HG02943 (cell line): Measurements from ENCODE around the gene SLC2A1.

Source experiments
- ATAC-seq: cut with Tn5 transposase; IDR thresholded peaks from one replicate; pipeline ENCODE4 v1.9.1; 2021; ENCODE audit warnings: mild to moderate bottlenecking, low read depth, moderate library complexity; ENCODE audit not compliant: unreplicated experiment

SLC2A1 gene

DNA sequence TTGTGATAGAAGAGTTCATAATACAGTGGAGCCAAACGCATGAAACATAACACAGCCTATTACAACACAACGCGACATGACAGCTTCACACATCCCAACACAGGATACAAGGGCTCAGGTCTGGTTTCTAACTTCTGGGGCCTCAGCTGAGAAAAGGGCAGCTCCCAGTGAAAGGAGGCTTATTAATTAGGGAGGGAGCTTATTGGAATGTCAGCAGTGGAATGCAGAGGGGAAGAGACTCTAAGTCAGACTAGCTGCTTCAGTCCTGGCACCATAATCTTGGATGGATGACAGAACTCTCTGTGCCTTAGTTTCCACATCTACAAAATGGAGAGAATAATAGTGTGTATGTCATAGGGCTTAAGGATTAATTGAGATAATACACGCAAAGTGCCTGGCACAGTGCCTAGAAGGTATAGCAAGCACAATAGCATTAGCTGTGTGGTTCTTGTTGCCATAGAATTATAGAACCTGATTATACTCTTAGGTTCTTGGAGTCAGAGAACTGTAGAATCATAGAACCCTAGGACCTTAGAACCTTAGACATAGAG lies 22.7 kb upstream of the SLC2A1 start:
- ATAC-seq, result no peak

DNA sequence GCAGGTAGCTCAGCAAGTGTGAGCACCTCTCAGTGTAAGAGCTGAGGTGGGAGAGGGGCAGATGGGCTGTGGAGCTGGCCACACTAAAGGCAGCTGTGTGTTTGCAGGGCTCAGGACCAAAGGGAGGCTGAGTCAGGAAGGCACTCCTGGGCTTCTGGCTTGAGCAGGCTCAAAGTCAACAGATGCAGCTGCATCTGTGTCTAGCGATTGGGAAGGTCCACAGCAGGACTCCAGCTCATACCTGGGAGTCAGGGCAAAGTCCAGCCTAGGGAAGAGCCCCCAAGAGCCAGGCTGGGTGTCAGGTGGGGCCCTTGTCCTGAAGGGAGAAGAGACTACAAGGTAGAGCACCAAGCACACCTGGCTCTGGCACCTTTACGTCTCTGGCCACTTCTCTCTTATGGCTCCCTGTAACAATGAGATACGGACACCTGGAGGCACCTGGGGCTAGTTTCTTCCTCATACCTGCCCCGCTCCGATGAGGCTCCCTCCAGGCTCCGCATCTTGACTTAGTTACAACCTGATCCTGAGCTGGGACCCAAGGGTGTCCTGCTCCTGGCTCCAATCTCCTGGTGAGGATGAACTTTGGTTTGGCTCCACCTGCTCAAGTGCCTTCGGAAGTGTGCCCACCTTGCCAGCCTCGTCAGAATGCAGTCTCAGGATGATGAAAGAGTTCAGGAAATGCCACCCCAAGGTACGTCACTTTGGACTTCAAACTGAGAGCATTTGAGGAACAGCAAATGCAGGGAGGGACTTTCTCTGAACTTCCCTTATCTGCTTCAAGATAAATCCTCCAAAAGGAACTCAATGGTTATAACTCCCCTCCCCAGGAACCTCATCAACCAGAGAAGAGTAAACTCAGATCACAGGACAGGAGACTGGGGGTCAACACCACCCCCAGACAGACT lies 21.5 kb upstream of the SLC2A1 start:
- ATAC-seq, result no peak

DNA sequence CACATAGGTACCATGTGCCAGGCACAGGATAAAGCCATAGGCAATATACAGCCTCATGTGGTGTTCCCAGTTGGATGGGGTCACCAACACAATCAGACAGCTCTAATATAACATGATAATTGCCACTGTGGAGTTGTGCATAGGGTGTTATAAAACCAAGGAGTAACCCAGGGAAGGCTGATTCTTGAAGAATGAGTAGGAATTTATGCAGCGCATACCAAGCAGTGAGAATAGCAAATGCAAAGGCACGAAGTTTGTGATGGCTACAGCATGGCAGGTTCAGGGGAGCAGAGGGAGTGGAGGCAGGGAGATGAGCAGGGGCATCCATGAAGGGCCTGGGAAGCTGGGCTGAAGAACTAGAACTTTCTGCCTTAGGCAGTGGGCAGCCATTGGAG lies 20.4 kb upstream of the SLC2A1 start:
- ATAC-seq, result no peak

DNA sequence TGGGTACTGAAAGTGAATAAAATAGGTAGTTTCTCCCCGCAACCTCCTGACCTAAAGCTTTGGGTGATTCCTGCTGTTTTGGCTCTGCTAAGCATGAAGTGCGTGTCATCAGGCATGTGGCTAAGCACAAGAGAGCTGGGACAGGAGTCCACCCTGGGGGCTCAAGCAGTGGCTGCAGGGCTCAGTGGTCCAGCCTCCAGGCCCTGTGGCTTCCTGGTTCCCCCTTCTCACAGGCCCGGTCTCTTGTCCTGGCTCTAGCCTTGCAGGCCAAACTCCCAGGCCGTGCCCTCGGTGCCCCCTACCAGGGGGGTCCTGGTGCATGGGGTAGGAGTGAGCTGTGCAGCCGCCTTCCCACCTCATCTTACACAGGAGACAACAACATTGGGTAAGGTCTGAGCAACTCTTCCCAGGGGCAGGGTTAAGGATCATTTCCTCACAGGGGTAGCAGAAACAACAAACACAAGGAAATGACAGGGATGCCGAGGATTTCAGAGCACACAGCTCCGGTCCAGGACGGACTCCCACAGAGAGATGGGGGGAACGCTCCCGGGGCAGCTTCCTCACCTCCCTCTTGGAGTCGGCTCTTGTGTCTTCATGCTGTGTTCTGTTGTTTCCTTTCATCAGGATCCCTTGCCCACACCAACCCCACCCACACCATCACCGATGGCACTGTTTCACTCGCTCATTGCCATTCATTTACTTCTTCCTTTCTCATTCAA lies 19.8 kb upstream of the SLC2A1 start:
- no peak for ATAC-seq

DNA sequence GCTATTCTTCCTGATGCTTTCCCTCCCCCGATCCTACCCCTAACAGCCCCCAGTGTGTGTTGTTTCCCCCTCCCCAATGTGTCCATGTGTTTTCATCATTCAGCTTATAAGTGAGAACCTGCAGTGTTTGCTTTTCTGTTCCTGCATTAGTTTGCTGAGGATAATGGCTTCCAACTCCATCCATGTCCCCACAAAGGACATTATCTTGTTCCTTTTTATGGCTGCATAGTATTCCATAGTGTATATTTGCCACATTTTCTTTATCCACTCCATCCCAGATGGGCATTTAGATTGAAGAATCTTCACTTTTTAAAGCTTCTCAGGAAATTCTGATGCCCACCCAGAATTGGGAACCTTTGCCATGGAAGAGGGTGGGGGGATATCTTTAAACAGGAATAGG lies 19.0 kb upstream of the SLC2A1 start:
- no peak for ATAC-seq

DNA sequence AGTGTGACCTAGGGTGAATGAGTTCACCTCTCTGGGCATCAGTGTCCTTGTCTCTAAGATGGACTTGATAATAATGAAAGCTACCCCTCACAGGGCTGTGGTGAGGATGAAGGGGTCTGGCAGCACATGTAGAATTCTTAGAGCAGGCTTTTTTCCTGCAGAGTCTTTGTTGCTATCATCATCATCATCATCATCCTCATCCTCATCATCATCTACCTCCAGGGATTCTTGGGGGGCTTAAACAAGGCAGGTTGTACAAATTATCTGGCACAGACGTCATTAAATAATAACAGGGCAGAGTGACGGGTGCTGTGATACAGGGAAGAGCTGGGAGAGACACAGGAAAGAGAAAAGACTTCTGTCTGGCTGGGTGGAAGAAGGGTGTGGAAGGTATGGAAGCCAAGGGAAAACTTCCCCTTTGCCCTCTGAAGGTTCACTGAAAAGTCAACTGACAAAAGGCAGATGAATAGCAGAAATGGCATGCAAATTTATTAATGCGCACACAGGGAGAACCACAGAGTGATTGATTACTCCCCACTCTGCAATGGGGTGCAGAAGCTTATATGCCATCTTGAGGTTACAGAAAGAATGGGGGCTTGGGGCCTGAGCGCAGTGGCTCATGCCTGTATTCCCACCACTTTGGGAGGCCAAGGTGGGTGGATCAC lies 17.0 kb upstream of the SLC2A1 start:
- ATAC-seq, result no peak

DNA sequence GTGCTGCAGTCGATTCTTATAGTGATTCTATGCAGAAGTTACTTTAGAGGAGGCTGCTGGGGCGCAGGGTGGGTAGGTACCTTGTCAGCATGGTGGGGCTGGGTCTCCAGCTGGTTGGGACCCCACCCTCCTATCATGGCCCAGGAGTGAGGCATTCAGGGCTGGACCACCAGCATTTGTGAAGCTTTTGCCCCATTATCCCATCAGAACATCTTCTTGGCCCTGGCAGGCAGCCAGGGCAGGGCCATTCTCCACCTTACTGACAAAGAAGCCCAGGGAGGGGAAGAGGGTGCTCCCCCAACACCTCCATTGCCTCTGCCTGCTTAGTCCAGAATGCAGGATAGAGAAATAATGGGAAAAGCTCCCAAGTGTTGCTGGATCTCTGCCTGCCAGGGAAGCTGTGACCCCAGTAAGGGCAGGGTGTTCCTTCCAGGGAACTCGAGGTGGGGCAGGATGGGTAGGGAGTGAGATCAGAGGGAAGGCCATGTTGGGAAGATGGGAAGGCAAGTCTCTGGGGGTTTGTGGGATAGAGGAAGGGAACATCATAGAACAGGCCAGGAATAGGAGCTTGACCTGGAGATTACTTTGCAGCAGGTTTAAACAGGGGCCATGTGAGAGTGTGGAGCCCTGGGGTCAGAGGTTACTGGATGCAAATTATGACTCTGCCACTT lies 16.2 kb upstream of the SLC2A1 start:
- ATAC-seq, result no peak

DNA sequence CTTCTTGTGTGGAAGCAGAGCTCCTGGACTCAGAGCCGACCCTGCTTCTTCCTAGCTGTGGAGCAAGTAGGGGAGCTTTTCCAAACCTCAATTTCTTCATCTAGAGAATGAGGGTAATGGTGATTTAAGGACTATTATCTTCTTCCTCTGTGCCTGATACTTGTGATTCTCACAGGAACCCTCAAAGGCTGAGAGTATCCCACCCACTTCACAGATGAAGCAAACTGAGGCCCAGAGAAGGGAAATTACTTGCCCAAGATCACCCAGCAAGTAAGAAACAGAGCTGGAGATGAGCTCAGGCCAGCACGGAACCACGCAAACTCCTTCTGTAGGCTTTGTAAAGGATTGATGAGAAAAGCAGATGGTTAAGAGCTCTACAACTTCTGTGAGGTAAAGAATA lies 15.1 kb upstream of the SLC2A1 start:
- ATAC-seq, result no peak

DNA sequence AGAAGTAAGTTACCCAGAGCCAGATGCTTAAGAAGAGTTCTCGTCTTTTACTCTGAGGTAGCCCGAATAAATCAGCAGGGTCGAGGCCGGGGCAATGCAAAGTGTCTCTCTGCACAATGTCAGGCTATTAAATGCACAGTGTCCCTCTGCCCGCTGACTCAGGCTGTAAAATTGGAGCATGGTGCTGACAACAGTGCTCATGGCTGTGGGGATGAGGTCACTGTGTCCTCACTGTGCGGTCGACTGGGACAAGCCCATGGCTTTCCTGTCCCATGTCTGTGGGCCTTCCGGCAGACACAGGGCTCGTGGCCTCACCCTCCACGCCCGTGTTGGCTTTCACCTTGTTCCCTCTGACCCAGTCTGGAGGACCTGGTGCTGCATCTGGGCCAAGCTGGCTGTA lies 14.6 kb upstream of the SLC2A1 start:
- ATAC-seq, result no peak

DNA sequence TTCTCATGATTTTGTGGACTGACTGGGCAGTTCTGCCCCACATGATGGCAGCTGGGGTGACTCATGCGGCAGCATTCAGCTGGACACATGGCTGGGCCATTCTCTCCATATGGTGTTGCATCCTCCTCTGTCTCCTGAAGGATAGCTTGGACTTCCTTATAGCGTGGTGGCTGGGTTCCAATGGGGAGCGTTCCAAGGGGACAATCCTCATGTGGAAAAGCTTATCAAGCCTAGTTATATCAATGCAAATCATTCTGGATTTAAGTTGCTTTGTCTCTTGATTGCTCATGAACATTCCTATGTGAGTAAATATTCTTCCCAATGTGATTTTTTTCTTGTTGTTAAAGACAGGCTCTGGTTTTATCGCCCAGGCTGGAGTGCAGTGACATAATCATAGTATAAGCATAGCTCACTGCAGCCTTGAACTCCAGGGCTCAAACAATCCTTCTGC lies 13.2 kb upstream of the SLC2A1 start:
- no peak for ATAC-seq

DNA sequence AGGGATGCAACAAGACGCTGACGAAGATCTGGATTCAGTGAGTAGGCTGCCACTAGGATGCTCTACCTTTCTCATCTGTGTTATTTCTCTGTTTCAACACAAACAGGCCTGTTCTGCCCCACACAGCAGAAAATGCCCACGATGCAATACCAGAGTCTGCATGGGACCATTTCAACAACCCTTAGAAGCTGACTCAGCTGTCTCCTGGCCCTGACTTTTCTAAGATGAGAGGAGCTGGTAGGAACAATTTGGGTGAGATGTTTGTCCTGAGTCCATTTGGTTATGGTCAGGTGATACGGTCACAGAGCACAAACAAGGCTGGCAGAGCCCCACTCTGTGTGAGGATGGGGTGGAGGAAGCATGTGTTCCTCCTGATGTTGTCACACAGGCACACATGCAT lies 11.5 kb upstream of the SLC2A1 start:
- ATAC-seq, result no peak

DNA sequence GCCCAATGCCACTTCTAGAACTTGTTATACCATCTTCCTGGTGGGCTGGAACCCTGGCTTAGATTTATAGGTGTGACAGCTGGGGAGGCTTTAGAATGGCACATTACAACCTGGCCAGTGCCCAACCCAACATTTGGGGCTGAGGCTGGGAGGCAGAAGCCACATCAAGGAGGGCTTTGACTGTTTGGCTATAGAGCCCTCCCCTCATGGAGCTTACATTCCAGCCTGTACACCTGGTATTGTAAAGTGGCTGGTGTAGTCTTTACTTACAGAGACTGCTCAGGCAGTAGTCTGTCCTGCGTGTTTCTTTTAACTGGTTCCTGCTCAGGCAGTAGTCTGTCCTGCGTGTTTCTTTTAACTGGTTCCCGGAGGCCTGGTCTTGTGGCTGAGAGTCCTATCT lies 10.0 kb upstream of the SLC2A1 start:
- ATAC-seq, result no peak

DNA sequence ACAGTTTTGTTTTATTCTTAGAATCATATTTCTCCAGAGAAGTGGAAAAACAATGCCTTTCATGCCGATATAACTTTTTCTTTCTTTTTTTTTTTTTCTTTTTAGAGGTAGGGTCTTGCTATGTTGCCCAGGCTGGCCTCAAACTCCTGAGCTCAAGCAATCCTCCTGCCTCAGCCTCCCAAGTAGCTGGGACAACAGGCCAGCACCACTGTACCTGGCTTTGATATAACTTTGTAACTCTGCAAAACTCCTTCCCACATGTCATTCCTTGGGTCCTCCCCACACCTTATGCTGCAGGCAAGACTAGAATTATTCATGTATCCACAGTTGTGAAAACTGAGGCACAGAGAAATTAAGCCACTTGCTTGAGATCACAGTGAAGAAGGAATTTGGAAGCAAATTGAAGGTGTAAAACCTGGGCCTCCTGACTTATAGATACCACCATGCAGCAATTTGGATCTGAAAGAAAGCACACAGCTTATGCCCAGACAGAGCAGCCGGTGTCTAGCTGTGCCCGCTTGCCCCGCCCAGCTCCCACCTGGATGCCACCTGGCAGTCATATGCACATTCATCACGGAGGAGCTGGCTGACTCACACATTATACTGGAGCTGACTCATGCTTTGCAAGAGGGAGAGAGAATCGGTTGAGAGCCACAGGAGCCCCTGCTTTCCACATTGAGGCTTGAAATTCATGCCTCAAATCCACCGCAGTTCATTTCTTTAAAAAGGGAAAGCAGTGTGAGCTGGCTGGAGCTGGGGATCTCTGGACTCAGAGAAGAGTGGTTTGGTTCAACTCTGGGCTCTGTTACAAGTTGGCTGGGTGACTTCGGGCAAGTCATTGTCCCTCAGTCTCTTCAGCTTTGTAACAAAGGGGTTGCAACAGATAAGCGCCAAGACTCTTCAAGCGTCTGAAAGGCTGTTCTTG lies 8.3 kb upstream of the SLC2A1 start:
- no peak for ATAC-seq

DNA sequence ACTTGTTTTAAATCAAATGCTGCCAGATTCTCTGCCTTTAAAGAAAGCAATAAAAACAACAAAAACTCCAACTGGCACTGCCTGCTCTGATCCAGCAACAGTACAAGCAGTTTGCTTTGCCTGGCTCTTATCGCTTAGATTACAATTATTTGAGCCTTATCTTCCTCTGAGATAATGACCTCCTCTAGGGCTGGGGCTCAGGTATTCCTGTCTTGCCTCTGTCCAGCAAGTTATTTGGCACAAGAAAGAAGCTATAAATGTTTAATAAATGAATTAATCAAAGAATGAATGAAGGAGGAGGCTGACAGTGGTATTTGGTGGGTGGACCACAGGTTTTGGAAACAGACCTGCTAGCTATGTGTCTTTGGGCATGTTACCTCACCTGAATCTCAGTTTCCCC lies 6.7 kb upstream of the SLC2A1 start:
- ATAC-seq, result no peak

DNA sequence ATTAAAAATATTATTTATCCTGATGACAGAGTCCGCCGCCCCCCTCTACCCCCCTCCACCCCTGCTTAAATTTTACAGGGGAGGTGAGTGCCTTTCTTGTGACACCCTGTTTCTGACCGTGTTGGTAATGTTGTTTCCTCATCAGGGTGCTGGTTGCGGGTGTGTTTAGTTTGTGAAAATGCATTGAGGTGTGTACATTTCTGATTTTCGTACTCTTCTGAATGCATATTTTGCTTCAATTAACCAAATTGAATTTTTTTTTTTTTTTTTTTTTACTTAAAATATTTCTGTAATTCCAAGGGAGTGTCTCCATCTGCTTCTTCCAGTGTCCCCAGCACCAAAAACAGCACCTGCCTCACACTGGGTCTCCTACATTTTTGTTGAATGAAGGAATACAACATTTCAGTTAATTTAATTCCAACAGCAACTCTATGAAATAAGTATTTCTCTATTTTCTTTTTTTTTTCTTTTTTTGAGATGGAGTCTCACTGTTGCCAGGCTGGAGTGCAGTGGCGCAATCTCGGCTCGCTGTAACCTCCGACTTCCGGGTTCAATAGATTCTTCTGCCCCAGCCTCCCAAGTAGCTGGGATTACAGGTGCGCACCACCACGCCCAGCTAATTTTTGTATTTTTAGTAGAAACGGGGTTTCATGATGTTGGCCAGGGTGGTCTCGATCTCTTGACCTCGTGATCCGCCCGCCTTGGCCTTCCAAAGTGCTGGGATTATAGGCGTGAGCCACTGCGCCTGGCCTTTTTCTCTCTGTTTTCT lies 5.6 kb upstream of the SLC2A1 start:
- no peak for ATAC-seq

DNA sequence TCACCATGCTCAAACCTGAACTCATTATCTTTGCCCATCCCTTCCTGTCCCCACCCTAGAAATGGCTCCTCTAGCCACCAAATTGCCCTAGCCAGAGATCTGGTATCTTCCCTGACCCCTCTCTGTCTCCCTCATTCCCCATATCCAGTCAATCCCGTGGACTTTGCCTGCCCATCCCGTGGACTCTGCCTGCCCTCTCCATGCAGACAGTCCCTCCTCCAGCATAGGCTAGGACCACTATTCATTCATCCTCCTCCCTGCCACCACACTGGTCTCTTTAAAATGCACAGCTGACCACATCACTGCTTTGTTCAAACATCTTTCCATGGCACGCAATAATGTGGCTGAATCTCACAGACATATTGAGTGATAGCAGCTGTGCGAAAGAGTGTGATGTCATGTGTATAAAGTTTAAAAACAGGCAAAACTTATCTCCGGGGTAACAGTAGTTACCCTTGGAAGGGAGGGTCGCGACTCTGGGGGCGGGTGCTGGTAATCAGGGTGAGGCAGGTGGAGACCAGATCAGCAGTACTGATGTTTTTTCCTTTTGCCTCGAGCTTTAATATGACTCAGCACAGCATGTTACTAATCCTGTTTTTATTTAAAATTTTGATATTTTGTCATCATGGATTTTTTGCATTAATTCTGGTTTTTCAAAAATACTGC lies 4.8 kb upstream of the SLC2A1 start:
- no peak for ATAC-seq

DNA sequence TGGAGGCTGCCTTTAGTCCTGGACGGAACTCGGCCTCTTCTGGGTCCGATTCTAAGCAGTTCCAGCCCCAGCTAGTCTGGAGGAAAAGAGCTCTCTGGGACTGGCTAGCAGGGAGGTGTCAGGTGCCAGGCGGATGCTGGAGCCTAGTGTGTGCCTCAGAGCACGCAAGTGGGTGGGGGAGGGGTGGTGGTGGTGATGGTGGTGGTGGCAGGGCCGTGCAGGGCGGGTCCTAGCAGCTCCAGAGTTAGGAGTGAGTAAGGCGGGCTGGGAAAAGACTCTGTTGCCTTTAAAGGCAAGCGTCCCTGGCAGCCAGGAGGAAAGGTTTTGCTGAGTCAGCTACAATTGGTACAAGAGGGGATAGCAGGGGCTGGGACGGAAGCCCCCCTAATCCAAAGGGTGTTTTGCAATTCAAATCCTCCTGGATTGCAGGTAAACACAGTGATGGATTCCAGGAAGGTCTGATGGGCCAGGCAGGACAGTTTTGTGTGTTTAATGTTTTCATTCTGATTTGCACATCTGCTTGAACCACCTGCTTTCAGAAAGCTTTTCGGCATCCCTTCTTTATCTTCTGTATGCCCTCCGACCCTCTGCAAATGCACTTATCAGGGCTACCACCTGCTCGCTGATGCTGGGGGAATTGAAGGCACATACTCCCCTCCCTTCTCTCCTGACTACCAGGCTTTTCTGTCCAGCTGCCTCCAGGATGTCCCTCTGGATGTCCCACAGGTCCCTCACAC lies 4.1 kb upstream of the SLC2A1 start:
- ATAC-seq, result no peak
